HG02870 (cell line): ENCODE data around the gene RPL6.
A peak's percentile ranks its signal among the peaks of the same experiment; 100 is the strongest.

Experiments used
- ATAC-seq: cut with Tn5 transposase; IDR thresholded peaks from one replicate; pipeline ENCODE4 v1.9.1; 2021; ENCODE audit warnings: mild to moderate bottlenecking, moderate library complexity; ENCODE audit not compliant: unreplicated experiment

Gene RPL6

DNA sequence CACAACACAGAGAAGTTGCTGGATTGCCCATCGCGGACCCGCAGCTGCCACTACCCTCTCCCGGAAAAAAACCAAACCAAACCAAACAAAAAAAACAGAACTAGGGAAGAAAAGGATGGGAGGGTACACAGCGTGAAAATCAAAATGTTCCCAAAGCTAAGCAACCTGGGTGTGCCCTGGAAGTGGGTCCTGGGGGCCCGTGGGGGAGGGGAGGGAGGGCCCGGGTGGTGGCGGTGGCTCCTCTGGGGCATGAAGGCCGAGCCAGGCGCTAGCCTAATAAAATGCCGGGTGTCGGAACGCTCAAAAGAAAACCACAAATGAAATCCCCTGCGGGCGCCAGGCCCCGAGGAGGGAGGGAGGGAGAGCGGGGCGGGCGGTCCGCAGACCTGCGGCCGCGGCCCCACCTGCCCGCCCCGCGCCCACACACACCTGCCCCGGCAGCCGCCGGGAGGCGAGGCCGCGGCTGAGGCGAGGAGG is 28.0 kb downstream of the RPL6 start:
- peak; percentile 31 for ATAC-seq

GRCh38 chr12:112380663-112381405 is 28.6 kb downstream of the RPL6 start:
- no peak for ATAC-seq

DNA sequence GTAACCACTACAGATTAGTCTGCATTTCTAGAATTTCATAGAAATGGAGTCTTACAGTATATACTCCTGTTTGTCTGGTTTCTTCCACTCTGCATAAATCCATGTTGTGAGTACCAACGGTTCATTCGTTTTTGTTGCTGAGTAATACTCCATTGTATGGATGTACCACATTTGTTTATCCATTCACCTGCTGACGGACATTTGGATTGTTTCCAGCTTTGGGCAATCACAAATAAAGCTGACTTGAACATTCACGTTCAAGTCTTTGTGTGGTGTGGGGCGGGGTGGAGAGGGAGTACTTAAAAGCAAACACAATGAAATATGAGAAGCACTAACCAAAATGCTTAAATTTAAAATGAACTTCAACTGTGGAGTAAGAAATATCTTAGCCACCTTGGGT is 34.3 kb downstream of the RPL6 start:
- ATAC-seq, result no peak

- no peak for ATAC-seq
These were observed 35.2 kb downstream of the RPL6 start for GRCh38 chr12:112374166-112374740.

GRCh38 chr12:112370868-112371510 is 38.4 kb downstream of the RPL6 start:
- no peak for ATAC-seq

- no peak for ATAC-seq
These were observed 39.2 kb downstream of the RPL6 start for GRCh38 chr12:112370199-112370598.

- no peak for ATAC-seq
These were observed 40.5 kb downstream of the RPL6 start for GRCh38 chr12:112368856-112369255.

DNA sequence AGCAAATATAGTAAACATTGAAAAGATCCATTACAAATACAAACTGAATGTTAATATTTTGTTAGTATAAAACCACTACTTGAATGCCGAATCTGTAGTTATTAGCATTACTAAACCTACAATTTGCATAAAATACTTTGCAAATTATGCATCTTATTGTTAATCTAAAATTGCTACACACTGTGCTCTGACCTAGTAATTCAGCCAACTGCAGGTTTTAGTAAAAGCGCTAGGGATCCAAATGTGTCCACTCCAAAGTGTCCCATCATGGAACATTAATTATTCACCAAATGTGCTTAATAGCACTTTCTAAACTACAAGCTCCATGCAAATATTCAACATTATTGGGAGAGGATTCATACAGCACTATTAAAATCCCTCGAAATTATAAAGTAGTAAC is 41.4 kb downstream of the RPL6 start:
- no peak for ATAC-seq

DNA sequence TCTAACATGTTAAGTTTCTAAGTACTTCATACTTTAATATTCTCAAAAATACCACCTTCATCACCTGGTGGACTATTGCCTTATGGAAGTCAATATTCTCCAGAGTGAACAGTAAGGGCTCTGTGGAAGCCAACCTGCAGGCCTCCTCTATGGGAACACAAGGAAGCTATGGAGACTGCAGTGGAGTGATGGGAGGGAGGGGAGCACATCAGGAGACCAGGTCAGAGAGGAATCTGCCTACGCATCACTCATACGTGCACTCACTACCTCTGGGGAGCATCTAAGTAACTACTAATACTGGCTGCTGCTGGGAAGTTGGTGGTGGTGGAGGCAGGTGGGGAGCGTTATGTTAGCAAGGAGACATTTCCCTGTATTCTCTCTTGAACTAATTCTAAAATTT is 47.1 kb downstream of the RPL6 start:
- no peak for ATAC-seq

DNA sequence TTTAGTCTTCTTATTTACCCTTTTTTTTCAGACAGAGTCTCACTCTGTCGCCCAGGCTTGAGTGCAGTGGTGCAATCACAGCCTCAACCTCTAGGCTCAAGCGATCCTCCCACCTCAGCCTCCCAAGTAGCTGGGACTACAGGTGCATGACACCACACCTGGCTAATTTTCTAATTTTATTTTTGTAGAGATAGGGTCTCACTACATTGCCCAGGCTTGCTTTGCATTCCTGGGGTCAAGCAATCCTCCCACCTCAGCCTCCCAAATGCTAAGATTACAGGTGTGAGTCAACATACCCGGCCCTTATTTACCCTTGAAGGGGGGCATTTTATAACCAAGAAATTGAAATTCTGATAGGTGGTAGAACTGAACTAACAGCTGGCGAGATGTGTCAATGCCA is 48.1 kb downstream of the RPL6 start:
- no peak for ATAC-seq

- ATAC-seq, result no peak
These were observed 50.1 kb downstream of the RPL6 start for GRCh38 chr12:112359290-112359689.

GRCh38 chr12:112357214-112357613 is 52.2 kb downstream of the RPL6 start:
- no peak for ATAC-seq
